Endothelial cell (in vitro differentiated cells): ENCODE results near the gene GCGR. TPM values are rescaled to one million over a fixed set of nuclear protein-coding genes. Genes with fewer than 3 reads are reported as not detected.
A peak's percentile ranks its signal among the peaks of the same experiment; 100 is the strongest.
"Not testable (repeated sequence)": the region's sequence is repeated elsewhere in the genome, so short reads cannot be mapped to it uniquely, and the experiment has no call there.

Experiments used
- DNase-seq: peaks from one replicate; pipeline ENCODE4 v3.0.0; 2021; ENCODE audit warnings: low spot score
- H3K27ac Mint-ChIP-seq: one replicate; pipeline ENCODE4 v1.8.0; 2021; ENCODE audit warnings: mixed read lengths, inconsistent platforms; ENCODE audit not compliant: unreplicated experiment
- H3K27me3 Mint-ChIP-seq: one replicate; pipeline ENCODE4 v1.8.0; 2021; ENCODE audit warnings: mild to moderate bottlenecking, moderate library complexity, mixed read lengths, inconsistent platforms; ENCODE audit not compliant: unreplicated experiment
- H3K36me3 Mint-ChIP-seq: one replicate; pipeline ENCODE4 v1.8.0; 2021; ENCODE audit warnings: mild to moderate bottlenecking, low read depth, mixed read lengths, inconsistent platforms; ENCODE audit not compliant: unreplicated experiment
- H3K4me1 Mint-ChIP-seq: one replicate; pipeline ENCODE4 v1.8.0; 2021; ENCODE audit warnings: mild to moderate bottlenecking, mixed read lengths, inconsistent platforms; ENCODE audit not compliant: unreplicated experiment
- H3K4me3 Mint-ChIP-seq: one replicate; pipeline ENCODE4 v1.8.0; 2021; ENCODE audit warnings: mild to moderate bottlenecking, mixed read lengths, inconsistent platforms; ENCODE audit not compliant: unreplicated experiment
- H3K9me3 Mint-ChIP-seq: one replicate; pipeline ENCODE4 v1.8.0; 2021; ENCODE audit warnings: mixed read lengths, inconsistent platforms; ENCODE audit not compliant: unreplicated experiment
- total RNA-seq: library from RNA; stranded (reverse); fragmentation: NEBNext Ultra II Directional; extraction: Animal tissue kit (Norgen Biotek cat#: 25700); gene quantifications from one replicate; pipeline ENCODE4 v1.2.1, GENCODE V29; 2021; ENCODE audit not compliant: unreplicated experiment
- TF ChIP-seq, protein P1 (sequence below): fragments of 200-600 bp; sonication (generic); IDR thresholded peaks from one replicate; pipeline ENCODE4 v1.5.0; 2021; ENCODE audit warnings: antibody characterized with exemption; ENCODE audit not compliant: unreplicated experiment

GCGR gene
- total RNA-seq, 1 donor from 2014 or later: not detected

DNA sequence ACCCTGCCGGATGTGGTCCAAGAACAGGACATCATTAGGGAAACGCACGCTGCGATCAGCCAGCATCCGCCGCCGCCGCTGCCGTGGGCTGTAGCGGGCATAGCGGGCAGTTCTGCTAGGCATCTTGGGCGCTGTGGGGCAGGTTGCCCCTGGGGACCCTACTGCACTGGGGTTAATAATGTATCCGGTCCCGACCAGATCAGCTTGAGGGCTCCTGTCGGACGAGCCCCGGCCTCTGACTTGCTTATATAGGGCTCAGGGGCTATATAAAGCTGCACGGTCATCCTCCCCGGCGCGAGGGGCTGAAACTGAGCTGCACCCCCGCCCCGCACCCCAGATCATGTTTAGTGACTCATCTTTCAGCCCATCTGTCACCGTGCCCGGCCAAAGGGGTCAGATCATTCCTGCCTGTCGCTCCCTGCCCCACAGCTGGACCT, 30.9 kb downstream of the GCGR start, which contains the start of gene PPP1R27:
Gene PPP1R27, minus strand, starts transcription at position 220 of the 437 bp plus-strand sequence. Its CDS starts 97 bp downstream, at position 123.
- H3K36me3 Mint-ChIP-seq: peaks cover 9% of the 10 kb centered on the region
- H3K27me3 Mint-ChIP-seq: peaks cover 16% of the 10 kb centered on the region
- H3K27ac Mint-ChIP-seq: no peak within 1 kb of the TSS
- no peaks in the 10 kb centered on the region for H3K9me3 Mint-ChIP-seq
- peaks cover 8% of the 10 kb centered on the region for H3K4me1 Mint-ChIP-seq
- TF ChIP-seq, protein P1, sequence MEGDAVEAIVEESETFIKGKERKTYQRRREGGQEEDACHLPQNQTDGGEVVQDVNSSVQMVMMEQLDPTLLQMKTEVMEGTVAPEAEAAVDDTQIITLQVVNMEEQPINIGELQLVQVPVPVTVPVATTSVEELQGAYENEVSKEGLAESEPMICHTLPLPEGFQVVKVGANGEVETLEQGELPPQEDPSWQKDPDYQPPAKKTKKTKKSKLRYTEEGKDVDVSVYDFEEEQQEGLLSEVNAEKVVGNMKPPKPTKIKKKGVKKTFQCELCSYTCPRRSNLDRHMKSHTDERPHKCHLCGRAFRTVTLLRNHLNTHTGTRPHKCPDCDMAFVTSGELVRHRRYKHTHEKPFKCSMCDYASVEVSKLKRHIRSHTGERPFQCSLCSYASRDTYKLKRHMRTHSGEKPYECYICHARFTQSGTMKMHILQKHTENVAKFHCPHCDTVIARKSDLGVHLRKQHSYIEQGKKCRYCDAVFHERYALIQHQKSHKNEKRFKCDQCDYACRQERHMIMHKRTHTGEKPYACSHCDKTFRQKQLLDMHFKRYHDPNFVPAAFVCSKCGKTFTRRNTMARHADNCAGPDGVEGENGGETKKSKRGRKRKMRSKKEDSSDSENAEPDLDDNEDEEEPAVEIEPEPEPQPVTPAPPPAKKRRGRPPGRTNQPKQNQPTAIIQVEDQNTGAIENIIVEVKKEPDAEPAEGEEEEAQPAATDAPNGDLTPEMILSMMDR: no peak
- peak within 1 kb of the TSS; percentile 87 for H3K4me3 Mint-ChIP-seq
- no peak for DNase-seq

DNA sequence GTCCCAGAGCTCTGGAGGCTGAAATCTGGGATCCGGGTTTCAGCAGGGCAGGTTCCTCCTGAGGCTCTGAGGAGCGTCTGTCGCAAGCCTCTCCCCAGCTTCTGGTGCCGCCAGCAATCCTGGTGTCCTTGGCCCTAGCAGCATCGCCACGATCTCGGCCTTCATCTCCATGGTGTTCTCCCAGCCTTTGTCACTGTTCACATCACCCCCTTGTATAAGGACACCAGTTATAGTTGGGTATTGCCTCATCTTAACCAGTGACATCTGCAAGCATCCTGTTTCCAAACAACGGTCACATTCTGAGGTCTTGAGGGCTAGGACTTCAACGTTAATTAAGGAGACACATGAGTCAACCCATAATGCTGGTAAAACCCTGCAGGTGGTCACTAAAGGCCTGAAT, 33.7 kb downstream of the GCGR start:
- H3K27me3 Mint-ChIP-seq: peaks cover 17% of the 10 kb centered on the region
- peak overlapping the region; percentile 9 for H3K4me3 Mint-ChIP-seq
- H3K9me3 Mint-ChIP-seq: no peaks in the 10 kb centered on the region
- no peak overlapping the region for H3K27ac Mint-ChIP-seq
- TF ChIP-seq, protein P1: no peak
- no peaks in the 10 kb centered on the region for H3K4me1 Mint-ChIP-seq
- DNase-seq: no peak
- peaks cover 4% of the 10 kb centered on the region for H3K36me3 Mint-ChIP-seq

DNA sequence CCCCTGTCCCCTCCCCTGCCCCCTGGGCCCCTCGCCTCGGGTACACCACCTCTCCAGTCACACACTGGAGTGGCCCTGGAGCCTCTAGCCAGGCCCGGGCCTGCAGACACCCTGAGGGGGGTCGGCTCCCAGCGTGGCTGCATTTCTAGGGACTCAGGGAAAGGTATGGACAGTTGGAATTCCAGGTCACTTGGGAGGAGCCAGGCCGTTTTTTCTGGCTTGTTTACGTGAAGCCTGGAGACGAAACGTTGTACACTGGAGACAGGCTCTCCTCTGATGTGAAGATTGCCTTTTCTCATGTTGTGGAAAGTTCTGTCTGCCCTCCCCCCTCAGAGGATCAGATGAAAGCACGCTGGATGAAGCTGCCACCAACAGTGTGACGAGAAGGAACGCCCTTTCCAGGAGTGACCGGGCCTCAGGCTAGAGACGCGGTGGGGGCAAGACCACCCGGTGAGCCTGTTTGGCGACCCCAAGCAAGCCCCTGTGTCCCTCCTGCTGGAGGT, 34.9 kb downstream of the GCGR start:
- no peak for DNase-seq
- no peak overlapping the region for H3K27ac Mint-ChIP-seq
- no peak overlapping the region for H3K4me3 Mint-ChIP-seq
- H3K9me3 Mint-ChIP-seq: no peaks in the 10 kb centered on the region
- H3K36me3 Mint-ChIP-seq: peaks cover 9% of the 10 kb centered on the region
- no peaks in the 10 kb centered on the region for H3K4me1 Mint-ChIP-seq
- TF ChIP-seq, protein P1: no peak
- peaks cover 19% of the 10 kb centered on the region for H3K27me3 Mint-ChIP-seq

DNA sequence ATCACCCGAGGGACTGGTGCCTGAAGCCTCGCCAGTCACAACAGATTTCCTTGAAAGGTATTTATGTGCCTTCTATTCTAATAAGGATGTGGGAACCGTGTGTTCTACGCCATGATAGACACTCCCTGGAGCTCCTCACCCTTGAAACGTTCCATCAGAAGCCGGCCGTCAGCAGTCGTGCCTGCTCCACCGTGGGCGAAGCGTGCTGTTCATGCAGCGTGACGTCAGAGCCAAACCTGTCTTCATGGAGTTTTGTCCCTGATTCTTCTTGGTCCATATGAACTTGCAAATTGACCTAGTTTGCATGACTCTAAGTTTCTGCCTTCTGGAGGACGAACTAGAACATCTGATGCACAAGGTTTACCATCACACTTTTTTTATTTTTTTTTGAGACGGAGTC, 35.4 kb downstream of the GCGR start:
- Mint-ChIP-seq H3K27me3 (peaks cover 17% of the 10 kb centered on the region), H3K27ac (no peak overlapping the region), H3K4me3 (no peak overlapping the region), H3K9me3 (no peaks in the 10 kb centered on the region), H3K4me1 (no peaks in the 10 kb centered on the region), H3K36me3 (peaks cover 9% of the 10 kb centered on the region)
- TF ChIP-seq, protein P1: no peak
- no peak for DNase-seq

DNA sequence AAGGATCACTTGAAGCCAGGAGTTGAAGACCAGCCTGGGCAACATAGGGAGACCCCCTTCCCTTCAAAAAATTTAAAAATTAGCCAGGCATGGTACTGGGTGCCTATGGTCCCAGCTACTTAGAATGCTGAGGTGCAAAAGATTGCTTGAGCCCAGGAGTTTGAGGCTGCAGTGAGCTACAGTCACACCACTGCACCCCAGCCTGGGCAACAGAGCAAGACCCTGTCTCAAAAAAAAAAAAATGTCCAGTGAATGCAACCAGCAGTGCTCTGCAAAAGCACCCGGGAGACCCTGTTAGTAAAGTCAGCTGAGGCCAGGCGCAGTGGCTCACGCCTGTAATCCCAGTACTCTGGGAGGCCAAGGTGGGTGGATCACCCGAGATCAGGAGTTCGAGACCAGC, 36.1 kb downstream of the GCGR start:
- DNase-seq: not testable (repeated sequence)

More for the DNA sequence above, 36.1 kb downstream of the GCGR start:
- peaks cover 17% of the 10 kb centered on the region for H3K36me3 Mint-ChIP-seq
- H3K4me3 Mint-ChIP-seq, H3K9me3 Mint-ChIP-seq, H3K27ac Mint-ChIP-seq, H3K4me1 Mint-ChIP-seq: not testable (repeated sequence)
- peaks cover 18% of the 10 kb centered on the region for H3K27me3 Mint-ChIP-seq
